HG03439 (cell line): Measurements from ENCODE around the gene PLXDC1.
"Not testable (repeated sequence)": the region's sequence is repeated elsewhere in the genome, so short reads cannot be mapped to it uniquely, and the experiment has no call there.

Source experiments
- ATAC-seq: cut with Tn5 transposase; IDR thresholded peaks from one replicate; pipeline ENCODE4 v1.9.1; 2021; ENCODE audit warnings: mild to moderate bottlenecking, moderate library complexity; ENCODE audit not compliant: unreplicated experiment

PLXDC1 gene

GRCh38 chr17:39071573-39071972 lies 79.9 kb downstream of the PLXDC1 start:
- no peak for ATAC-seq

- ATAC-seq: no peak
Observed at GRCh38 chr17:39069114-39069756, 82.2 kb downstream of the PLXDC1 start.

- ATAC-seq: no peak
Observed at GRCh38 chr17:39064819-39065218, 86.6 kb downstream of the PLXDC1 start.

- ATAC-seq: no peak
Observed at GRCh38 chr17:39064374-39064773, 87.1 kb downstream of the PLXDC1 start.

- no peak for ATAC-seq
Observed at GRCh38 chr17:39063681-39064069, 87.8 kb downstream of the PLXDC1 start.

- ATAC-seq: no peak
Observed at GRCh38 chr17:39062846-39063680, 88.4 kb downstream of the PLXDC1 start.

- ATAC-seq: no peak
Observed at GRCh38 chr17:39058524-39058923, 92.9 kb downstream of the PLXDC1 start.

GRCh38 chr17:39057701-39058206 lies 93.7 kb downstream of the PLXDC1 start:
- no peak for ATAC-seq

GRCh38 chr17:39054111-39054645 lies 97.3 kb downstream of the PLXDC1 start:
- no peak for ATAC-seq

GRCh38 chr17:39052423-39052822 lies 99.0 kb downstream of the PLXDC1 start:
- not testable (repeated sequence) for ATAC-seq

GRCh38 chr17:39051001-39051585 lies 100.3 kb downstream of the PLXDC1 start:
- no peak for ATAC-seq

- no peak for ATAC-seq
Observed at GRCh38 chr17:39045948-39046679, 105.3 kb downstream of the PLXDC1 start.

GRCh38 chr17:39036009-39036408 lies 115.4 kb downstream of the PLXDC1 start:
- ATAC-seq: no peak

- ATAC-seq: not testable (repeated sequence)
Observed at GRCh38 chr17:39035578-39035977, 115.9 kb downstream of the PLXDC1 start.

- ATAC-seq: no peak
Observed at GRCh38 chr17:39028690-39029089, 122.7 kb downstream of the PLXDC1 start.

GRCh38 chr17:39027455-39028035 lies 123.9 kb downstream of the PLXDC1 start:
- no peak for ATAC-seq

GRCh38 chr17:39026980-39027451 lies 124.4 kb downstream of the PLXDC1 start:
- no peak for ATAC-seq

- not testable (repeated sequence) for ATAC-seq
Observed at GRCh38 chr17:39026346-39026745, 125.1 kb downstream of the PLXDC1 start.

- no peak for ATAC-seq
Observed at GRCh38 chr17:39022924-39023323, 128.5 kb downstream of the PLXDC1 start.

- not testable (repeated sequence) for ATAC-seq
Observed at GRCh38 chr17:39020037-39020436, 131.4 kb downstream of the PLXDC1 start.
